ENCODE results near the gene C21orf58. TPM values are rescaled to one million over a fixed set of nuclear protein-coding genes. Genes with fewer than 3 reads are reported as not detected.

C21orf58 gene
- total RNA-seq, 1 donor from 2014 or later: 33.4 TPM

DNA sequence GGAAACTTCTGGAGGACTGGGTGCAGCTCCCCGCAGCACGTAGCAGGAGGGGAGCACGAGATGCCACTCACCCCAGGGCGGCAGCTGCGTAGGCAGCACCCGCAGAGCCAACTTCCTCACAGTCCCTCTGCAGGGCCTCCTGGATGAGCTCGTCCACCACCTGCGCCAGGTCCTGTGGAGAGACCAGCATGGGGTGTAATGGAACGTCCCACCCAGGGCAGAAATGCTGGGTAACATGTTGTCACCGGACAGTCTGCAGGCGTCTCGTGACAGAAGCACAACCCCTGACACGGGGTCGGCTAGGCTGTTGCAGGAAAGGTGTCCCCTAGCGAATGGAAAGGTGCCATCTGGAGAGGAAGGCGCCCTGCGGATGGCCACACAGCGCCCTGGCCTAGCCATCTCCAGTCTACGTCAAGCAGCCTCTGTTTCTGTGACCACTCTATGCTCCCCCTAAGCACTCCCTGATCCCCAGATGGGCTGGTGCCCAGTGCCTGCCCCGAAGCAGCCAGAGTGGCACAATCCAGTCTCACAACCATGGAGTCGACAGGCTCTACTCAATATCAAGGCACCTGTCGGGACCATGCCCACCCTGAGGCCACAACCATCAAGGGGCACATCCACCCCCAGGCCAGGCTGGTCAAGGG is 59.5 kb downstream of the C21orf58 start:
- H3K27me3 Mint-ChIP-seq: no peaks in the 10 kb centered on the region
- H3K27ac Mint-ChIP-seq: no peak overlapping the region
- H3K4me1 Mint-ChIP-seq: no peaks in the 10 kb centered on the region
- H3K9me3 Mint-ChIP-seq: no peaks in the 10 kb centered on the region
- no peak for DNase-seq
- no peak overlapping the region for H3K4me3 Mint-ChIP-seq
- intact Hi-C loops (cut with micrococcal nuclease): no loop called here
- H3K36me3 Mint-ChIP-seq (ENCODE audit: low read depth): peaks cover 47% of the 10 kb centered on the region

DNA sequence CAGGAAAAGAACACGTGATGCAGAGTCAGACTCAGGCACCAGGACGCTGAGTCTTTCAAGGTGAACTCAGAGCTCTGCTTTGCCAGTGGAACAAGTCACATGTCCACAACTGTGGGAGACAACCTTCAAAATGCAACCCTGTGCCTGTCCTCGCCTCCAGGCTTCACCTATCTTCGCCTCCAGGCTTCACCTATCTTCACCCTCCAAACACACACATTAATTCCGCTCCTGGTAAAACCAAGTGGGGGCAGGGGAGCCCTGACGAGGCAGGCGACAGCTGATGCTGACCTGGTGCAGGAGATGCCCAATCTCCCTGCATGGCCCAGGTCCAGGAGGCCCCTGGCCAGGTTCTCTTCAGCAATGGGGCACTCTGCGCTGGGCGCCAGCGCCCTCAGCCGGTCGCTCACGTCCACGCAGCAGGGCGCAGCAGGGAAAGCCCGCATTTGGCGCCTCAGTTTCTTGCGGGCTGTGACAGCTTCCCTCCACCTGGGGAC is 67.1 kb downstream of the C21orf58 start:
- no peaks in the 10 kb centered on the region for H3K9me3 Mint-ChIP-seq
- no peak overlapping the region for H3K4me3 Mint-ChIP-seq
- intact Hi-C loops (cut with micrococcal nuclease): no loop called here
- no peaks in the 10 kb centered on the region for H3K27me3 Mint-ChIP-seq
- H3K4me1 Mint-ChIP-seq: peaks cover 17% of the 10 kb centered on the region
- H3K27ac Mint-ChIP-seq: no peak overlapping the region
- peaks cover 67% of the 10 kb centered on the region for H3K36me3 Mint-ChIP-seq (ENCODE audit: low read depth)
- no peak for DNase-seq

DNA sequence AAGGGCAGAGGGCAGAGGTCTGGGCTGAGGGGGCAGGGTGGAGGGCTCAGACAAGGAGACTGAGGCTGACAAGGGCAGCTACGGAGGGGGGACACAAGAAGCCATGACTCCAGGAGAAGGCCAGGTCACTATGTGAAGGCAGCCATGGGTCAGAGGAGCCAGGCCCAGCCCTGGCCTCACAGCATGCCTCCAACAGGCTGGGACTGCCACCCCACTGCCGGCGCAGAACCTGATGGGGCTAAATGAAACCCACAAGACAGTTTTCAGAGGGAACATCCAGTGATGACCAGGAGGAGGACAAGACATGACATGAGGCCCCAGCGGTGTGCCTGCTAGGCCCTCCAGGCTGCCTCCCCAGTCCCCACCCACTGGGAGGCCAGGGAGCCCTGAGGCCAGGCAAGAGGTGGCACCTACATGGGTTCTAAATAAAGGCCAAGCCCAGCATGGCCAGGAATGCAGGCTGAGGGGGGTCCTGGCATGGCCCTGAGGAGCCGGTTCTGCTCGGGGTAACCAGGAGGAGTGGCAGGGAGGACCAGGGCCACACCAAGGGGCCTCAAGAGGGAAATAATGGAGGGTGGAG is 67.8 kb downstream of the C21orf58 start:
- DNase-seq: peak; percentile 49
- intact Hi-C loops (cut with micrococcal nuclease): no loop called here
- Mint-ChIP-seq H3K4me3 (no peak overlapping the region), H3K36me3 (ENCODE audit: low read depth) (peaks cover 65% of the 10 kb centered on the region), H3K27ac (no peak overlapping the region), H3K4me1 (peaks cover 20% of the 10 kb centered on the region), H3K27me3 (no peaks in the 10 kb centered on the region), H3K9me3 (no peaks in the 10 kb centered on the region)

DNA sequence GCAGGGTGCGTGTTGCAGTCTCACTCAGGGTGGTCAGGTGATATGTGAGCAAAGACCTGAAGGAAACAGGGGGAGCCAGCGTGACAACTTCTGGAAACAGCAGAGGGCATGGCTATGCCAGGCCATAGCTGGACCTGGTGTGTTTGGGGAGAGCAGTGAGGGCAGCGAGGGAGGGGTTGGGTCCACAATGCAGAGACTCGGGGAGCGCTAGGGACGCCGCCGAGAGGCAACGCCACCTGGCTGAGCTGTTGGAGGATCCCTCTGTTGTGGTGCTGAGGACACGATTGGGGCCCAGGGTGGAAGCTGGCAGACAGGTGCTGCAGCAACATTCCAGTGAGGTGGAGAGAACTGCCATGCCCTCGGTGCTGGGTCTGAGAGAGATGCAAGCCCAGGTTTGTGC is 68.5 kb downstream of the C21orf58 start:
- Mint-ChIP-seq H3K36me3 (ENCODE audit: low read depth) (peaks cover 67% of the 10 kb centered on the region), H3K4me3 (no peak overlapping the region), H3K27me3 (no peaks in the 10 kb centered on the region), H3K4me1 (peaks cover 27% of the 10 kb centered on the region), H3K9me3 (no peaks in the 10 kb centered on the region), H3K27ac (peak overlapping the region; percentile 11)
- DNase-seq: no peak
- intact Hi-C loops (cut with micrococcal nuclease): no loop called here

DNA sequence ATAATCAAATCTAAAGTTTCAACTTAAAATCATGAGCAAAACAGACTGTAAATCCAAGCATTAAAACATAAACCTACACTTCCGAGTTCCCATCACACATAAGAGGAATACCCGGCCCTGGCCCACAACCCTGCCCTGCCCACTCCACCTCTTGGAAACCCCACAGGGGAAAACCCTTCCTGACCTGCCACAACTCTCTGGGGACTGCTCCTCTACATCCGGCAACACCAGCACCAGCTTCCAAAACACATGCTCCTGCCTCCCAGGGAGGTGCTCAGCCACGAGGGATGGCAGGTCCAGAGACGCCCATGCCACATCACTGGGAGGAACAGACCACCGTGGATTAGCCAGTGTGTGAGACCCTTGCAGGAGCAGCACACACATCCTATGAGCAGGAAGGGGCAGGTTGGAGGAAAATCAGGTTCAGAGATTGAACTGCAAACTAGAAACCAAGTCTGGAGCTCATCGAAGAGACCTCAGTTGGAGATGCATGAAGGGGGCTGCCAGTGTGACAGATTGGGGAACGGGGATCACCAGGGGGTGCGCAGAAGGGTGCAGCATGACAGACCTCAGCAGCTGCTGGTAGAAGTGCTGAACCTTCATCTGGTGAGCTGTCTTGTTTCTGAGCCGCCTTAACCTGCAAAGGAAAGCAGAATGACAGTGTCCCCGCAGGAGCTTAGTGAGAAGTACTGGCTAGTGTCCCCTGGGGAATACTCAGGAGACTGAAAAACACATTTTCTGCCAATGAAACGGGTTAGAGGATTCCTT is 69.3 kb downstream of the C21orf58 start:
- Mint-ChIP-seq H3K27me3 (no peaks in the 10 kb centered on the region), H3K4me3 (peak overlapping the region; percentile 61), H3K27ac (peak overlapping the region; percentile 91), H3K4me1 (peaks cover 29% of the 10 kb centered on the region), H3K36me3 (ENCODE audit: low read depth) (peaks cover 74% of the 10 kb centered on the region), H3K9me3 (no peaks in the 10 kb centered on the region)
- no peak for DNase-seq
- intact Hi-C loops (cut with micrococcal nuclease): loop anchor here (5.0 kb wide), 1 partner anchor 68 kb away; the partner anchor contains the start of genes C21orf58 and PCNT

DNA sequence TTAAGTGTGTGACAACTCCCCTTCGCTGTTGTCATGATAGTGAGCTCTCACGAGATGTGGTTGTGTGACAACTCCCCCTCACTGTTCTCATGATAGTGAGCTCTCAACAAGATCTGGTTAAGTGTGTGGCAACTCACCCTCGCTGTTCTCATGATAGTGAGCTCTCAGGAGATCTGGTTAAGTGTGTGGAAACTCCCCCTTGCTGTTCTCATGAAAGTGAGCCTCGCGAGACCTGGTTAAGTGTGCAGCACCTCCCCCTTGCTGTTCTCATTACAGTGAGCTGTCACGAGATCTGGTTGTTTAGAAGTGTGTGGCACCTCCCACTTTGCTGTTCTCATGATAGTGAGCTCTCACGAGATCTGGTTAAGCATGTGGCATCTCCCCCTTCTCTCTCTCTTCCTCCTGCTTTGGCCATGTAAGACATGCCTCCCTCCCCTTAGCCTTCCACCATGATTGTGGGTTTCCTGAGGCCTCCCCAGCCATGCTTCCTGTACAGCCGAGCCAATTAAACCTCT is 70.0 kb downstream of the C21orf58 start:
- peak overlapping the region; percentile 91 for H3K27ac Mint-ChIP-seq
- H3K27me3 Mint-ChIP-seq: no peaks in the 10 kb centered on the region
- peaks cover 79% of the 10 kb centered on the region for H3K36me3 Mint-ChIP-seq (ENCODE audit: low read depth)
- intact Hi-C loops (cut with micrococcal nuclease): loop anchor here (1.0 to 5.0 kb wide), 3 partner anchors 25 to 69 kb away; partner anchors contain the start of genes C21orf58, LSS, PCNT and YBEY
- H3K9me3 Mint-ChIP-seq: no peaks in the 10 kb centered on the region
- DNase-seq: peak; percentile 89
- peak overlapping the region; percentile 61 for H3K4me3 Mint-ChIP-seq
- peaks cover 29% of the 10 kb centered on the region for H3K4me1 Mint-ChIP-seq

DNA sequence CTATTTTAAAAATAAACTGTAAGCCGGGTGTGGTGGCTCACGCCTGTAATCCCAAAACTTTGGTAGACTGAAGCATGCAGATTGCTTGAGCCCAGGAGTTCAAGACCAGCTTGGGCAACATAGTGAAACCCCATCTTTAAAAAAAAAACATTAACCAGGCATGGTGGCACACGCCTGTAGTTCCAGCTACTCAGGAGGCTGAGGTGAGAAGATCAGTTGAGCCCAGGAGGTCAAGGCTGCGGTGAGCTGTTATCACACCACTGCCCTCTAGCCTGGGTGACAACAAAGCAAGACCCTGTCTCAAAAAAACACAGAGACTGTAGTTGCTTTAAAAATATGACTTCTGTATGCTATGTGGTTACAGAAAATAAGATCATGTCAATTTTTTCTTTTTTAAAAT is 70.8 kb downstream of the C21orf58 start:
- H3K4me3 Mint-ChIP-seq: no peak overlapping the region
- no peaks in the 10 kb centered on the region for H3K27me3 Mint-ChIP-seq
- peaks cover 77% of the 10 kb centered on the region for H3K36me3 Mint-ChIP-seq (ENCODE audit: low read depth)
- no peak for DNase-seq
- H3K4me1 Mint-ChIP-seq: peaks cover 29% of the 10 kb centered on the region
- H3K27ac Mint-ChIP-seq: no peak overlapping the region
- H3K9me3 Mint-ChIP-seq: no peaks in the 10 kb centered on the region
- intact Hi-C loops (cut with micrococcal nuclease): loop anchor here (1.0 to 5.0 kb wide), 3 partner anchors 24 to 69 kb away; partner anchors contain the start of genes C21orf58, LSS, PCNT and YBEY

Other genes with a start within 250 kb of the C21orf58 start
- gene COL6A2, start 225.8 kb downstream of the C21orf58 start, total RNA-seq: 2.0 and 2.3 TPM in 2 replicates
- 0.30 and 0.43 TPM in 2 replicates for gene FTCD, start 168.3 kb downstream of the C21orf58 start, total RNA-seq
- gene SPATC1L, start 139.4 kb downstream of the C21orf58 start, total RNA-seq: 10.8 and 12.0 TPM in 2 replicates
- gene LSS, start 95.1 kb downstream of the C21orf58 start, total RNA-seq: 19.7 and 23.1 TPM in 2 replicates
- 129 and 138 TPM in 2 replicates for gene MCM3AP, start 38.3 kb downstream of the C21orf58 start, total RNA-seq
- gene YBEY, start 37.5 kb downstream of the C21orf58 start, total RNA-seq: 16.2 and 18.2 TPM in 2 replicates
- 52.0 and 61.2 TPM in 2 replicates for gene PCNT, start 286 bp upstream of the C21orf58 start, total RNA-seq
- 30.5 and 31.3 TPM in 2 replicates for gene DIP2A, start 135.0 kb upstream of the C21orf58 start, total RNA-seq

Measured in activated CD4-positive, alpha-beta T cell treated with anti-CD3 and anti-CD28 coated beads, Interleukin-2, amount 10 ng/mL, durations not matched to agents 24 days and 14 days (primary cell).